ENCODE results near the gene IER3.

The IER3 gene

GRCh38 chr6:30703821-30704220 lies 40.5 kb downstream of the IER3 start:
- no peak for DNase-seq (ENCODE audit: low read depth)

- DNase-seq (ENCODE audit: low read depth) = no peak
Observed at GRCh38 chr6:30703011-30703410, 41.3 kb downstream of the IER3 start.

GRCh38 chr6:30700340-30700739 lies 44.0 kb downstream of the IER3 start:
- no peak for DNase-seq (ENCODE audit: low read depth)

GRCh38 chr6:30696432-30696831 lies 47.9 kb downstream of the IER3 start:
- DNase-seq (ENCODE audit: low read depth) = no peak

Measured in activated gamma-delta T cell treated with anti-CD3 and anti-CD28 coated beads, Interleukin-2, amount 50 U/mL, for 16 hours (primary cell).